Mucosa of descending colon (tissue), 3 donors: Measurements from ENCODE around the gene KLHDC7A. TPM values are rescaled to one million over a fixed set of nuclear protein-coding genes. Genes with fewer than 3 reads are reported as not detected.

Source experiments
- ATAC-seq: fragments of 200-7000 bp; cut with Tn5 transposase; one replicate; pipeline ENCODE4 v1.9.1; 2020; ENCODE audit warnings: mild to moderate bottlenecking, moderate library complexity
- DNase-seq, 3 donors: peaks; one replicate each; pipeline ENCODE4 v3.0.0-alpha.2; 2020
- H3K36me3 ChIP-seq: fragments of 200-600 bp; one replicate; pipeline ENCODE4 v1.8.0; 2021; ENCODE audit warnings: low read depth, mild to moderate bottlenecking
- H3K4me1 ChIP-seq: fragments of 200-600 bp; one replicate; pipeline ENCODE4 v1.8.0; 2021; ENCODE audit warnings: low read depth, mild to moderate bottlenecking
- H3K4me3 ChIP-seq: fragments of 200-600 bp; one replicate; pipeline ENCODE4 v1.8.0; 2021; ENCODE audit warnings: mild to moderate bottlenecking
- H3K9me3 ChIP-seq: fragments of 200-600 bp; one replicate; pipeline ENCODE4 v1.8.0; 2021; ENCODE audit warnings: mild to moderate bottlenecking
- intact Hi-C, 2 donors: fragments of 100-400 bp; cut with DNase I in 1 of 2; cut with micrococcal nuclease in 1 of 2; formaldehyde crosslinking; loops; one replicate each; pipeline versions ENCODE4 v1.11.0 to v1.11.1; 2022; cut with DNase I, micrococcal nuclease
- total RNA-seq, 3 donors: library from RNA; stranded (reverse); fragmentation: NEBNext Ultra II Directional in 2 of 3; extraction: Animal tissue kit (Norgen Biotek cat#: 25700) in 2 of 3; gene quantifications; one replicate each; pipeline versions ENCODE4 v1.2.1 to v1.2.4, GENCODE V29; 2021 to 2023
- TF ChIP-seq, protein P1 (sequence below): fragments of 200-600 bp; IDR thresholded peaks from one replicate; pipeline ENCODE4 v1.8.0; 2022; ENCODE audit warnings: antibody characterized with exemption, mild to moderate bottlenecking
- donor health status: DM: no; HTN: no; CAD: no; lungs with moderate emphysema.
- donor health status: DM: no; HTN: no; CAD: no.
- donor health status: DM: no; HTN: yes; CAD: no.

The KLHDC7A gene
- total RNA-seq, 3 donors from 2014 or later, result 0.13 to 3.5 (median 2.3) TPM

DNA sequence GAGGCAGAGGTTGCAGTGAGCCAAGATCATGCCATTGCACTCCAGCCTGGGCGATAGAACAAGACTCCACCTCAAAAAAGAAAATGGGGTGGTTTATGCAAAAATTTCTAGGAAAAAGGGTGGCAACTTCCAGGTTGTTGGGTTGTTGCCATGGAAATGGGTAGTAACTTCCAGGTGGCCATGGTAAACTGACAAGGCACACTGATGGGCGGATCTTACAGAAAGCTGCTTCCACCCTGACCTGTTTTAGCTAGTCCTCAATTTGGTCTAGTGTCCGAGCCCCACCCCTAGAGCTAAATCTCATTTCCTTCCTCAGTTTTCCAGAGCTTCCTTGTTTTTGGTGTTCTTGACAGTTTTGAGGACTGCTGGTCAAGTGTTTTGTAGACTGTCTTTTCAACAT lies 13.6 kb downstream of the KLHDC7A start:
- TF ChIP-seq, protein P1, sequence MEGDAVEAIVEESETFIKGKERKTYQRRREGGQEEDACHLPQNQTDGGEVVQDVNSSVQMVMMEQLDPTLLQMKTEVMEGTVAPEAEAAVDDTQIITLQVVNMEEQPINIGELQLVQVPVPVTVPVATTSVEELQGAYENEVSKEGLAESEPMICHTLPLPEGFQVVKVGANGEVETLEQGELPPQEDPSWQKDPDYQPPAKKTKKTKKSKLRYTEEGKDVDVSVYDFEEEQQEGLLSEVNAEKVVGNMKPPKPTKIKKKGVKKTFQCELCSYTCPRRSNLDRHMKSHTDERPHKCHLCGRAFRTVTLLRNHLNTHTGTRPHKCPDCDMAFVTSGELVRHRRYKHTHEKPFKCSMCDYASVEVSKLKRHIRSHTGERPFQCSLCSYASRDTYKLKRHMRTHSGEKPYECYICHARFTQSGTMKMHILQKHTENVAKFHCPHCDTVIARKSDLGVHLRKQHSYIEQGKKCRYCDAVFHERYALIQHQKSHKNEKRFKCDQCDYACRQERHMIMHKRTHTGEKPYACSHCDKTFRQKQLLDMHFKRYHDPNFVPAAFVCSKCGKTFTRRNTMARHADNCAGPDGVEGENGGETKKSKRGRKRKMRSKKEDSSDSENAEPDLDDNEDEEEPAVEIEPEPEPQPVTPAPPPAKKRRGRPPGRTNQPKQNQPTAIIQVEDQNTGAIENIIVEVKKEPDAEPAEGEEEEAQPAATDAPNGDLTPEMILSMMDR, result no peak
- no peaks in the 10 kb centered on the region for H3K36me3 ChIP-seq
- DNase-seq, result no peak
- intact Hi-C loops, result no loop called here
- H3K9me3 ChIP-seq, result no peaks in the 10 kb centered on the region
- ATAC-seq, result no peak
- H3K4me1 ChIP-seq, result no peaks in the 10 kb centered on the region
- no peak overlapping the region for H3K4me3 ChIP-seq

DNA sequence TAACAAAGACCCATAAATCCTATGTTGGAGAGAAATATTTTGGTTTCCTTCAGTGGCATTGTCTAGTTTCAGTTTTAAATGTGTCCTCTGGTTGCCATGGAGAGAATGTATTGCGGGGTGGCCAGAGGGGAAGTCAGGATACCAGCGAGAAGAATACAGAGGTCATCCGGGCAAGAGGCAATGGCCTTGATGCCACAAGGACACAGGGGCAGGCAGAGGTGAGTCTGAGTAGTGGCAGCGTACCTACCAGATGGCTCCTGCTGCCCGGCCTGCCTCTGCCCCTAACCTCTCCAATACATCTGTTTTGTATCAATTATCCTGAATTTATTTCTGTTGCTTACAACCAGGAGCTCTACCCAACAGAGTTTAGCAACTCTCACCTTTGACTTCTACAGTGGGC lies 14.9 kb downstream of the KLHDC7A start:
- H3K36me3 ChIP-seq, result no peaks in the 10 kb centered on the region
- no peak for ATAC-seq
- TF ChIP-seq, protein P1, result no peak
- H3K9me3 ChIP-seq, result no peaks in the 10 kb centered on the region
- no peak overlapping the region for H3K4me3 ChIP-seq
- no peaks in the 10 kb centered on the region for H3K4me1 ChIP-seq
- intact Hi-C loops, result no loop called here
- DNase-seq, result no peak

DNA sequence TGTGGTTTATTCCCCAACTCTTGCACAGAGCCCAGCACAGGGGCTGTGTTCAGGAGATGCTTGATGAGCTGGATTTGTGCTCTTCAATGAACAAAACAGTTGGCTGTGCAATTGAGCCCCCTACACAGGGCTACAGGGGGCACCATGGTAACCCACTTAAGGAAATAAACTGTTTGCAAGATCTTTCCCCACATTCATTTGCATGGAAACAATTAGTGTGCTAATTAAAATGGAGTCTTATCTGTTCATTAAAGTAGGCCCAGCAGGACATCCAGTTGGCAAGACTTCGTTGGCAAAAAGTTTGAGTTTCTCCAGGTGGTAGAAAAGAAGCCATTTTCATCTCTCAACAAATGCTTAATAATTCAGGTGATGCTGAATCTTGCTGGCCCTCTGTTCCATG lies 15.3 kb downstream of the KLHDC7A start:
- H3K36me3 ChIP-seq, result no peaks in the 10 kb centered on the region
- ATAC-seq (no peak), DNase-seq (no peak)
- TF ChIP-seq, protein P1, result no peak
- H3K4me3 ChIP-seq, result no peak overlapping the region
- H3K4me1 ChIP-seq, result no peaks in the 10 kb centered on the region
- H3K9me3 ChIP-seq, result no peaks in the 10 kb centered on the region
- intact Hi-C loops, result no loop called here

DNA sequence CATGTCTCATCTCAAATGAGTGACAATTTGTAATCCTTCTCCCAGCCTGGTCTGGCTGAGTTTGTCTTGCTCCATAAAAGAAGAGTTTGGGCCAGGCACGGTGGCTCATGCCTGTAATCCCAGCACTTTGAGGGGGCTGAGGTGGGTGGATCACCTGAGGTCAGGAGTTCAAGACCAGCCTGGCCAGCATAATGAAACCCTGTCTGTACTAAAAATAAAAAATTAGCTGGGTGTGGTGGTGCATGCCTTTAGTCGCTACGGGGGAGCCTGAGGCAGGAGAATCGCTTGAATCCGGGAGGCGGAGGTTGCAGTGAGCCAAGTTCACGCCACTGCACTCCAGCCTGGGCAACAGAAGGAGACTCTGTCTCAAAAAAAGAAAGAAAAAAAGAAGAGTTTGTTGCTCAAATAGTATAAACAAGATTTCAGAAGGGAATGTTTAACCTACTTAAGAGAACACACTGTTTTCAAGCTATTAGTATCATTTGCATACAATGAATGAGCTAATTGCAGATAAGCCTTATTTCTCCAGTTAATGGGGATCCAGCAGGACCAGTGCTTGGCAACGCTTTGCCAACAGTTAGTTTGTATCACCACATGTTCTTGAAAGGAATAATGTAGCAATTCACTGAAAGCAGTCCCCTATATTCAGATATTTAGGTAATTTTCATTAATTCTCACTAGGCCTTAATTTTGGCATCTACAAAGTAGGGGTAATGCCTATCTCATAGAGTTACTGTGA lies 15.9 kb downstream of the KLHDC7A start:
- Histone ChIP-seq H3K4me1 (no peaks in the 10 kb centered on the region), H3K36me3 (no peaks in the 10 kb centered on the region), H3K9me3 (no peaks in the 10 kb centered on the region), H3K4me3 (no peak overlapping the region)
- no peak for ATAC-seq
- intact Hi-C loops, result no loop called here
- TF ChIP-seq, protein P1, result no peak
- no peak for DNase-seq

DNA sequence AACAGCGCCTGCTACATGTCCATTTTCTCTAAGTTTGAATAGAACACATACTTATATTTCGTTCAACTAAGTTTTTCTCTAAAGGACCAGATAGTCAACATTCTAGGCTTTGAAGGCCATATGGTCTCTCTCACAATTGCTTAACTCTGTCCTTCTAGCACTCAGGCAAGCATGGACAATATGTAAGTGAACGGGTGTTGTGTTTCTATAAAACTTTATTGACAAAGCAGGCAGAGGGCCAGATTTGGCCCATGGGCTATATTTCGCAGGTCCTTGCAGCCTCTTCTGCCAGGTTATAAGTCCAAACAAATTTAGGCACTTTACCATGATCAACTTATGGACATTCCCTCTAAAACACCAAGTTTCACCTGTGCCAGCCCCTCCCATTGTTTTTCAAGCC lies 21.1 kb downstream of the KLHDC7A start:
- TF ChIP-seq, protein P1, result no peak
- intact Hi-C loops, result no loop called here
- H3K4me1 ChIP-seq, result no peaks in the 10 kb centered on the region
- DNase-seq (no peak), ATAC-seq (no peak)
- H3K9me3 ChIP-seq, result no peaks in the 10 kb centered on the region
- H3K4me3 ChIP-seq, result no peak overlapping the region
- H3K36me3 ChIP-seq, result no peaks in the 10 kb centered on the region
